B cell (primary cell): ENCODE measurements around the gene DGKQ. TPM values are rescaled to one million over a fixed set of nuclear protein-coding genes. Genes with fewer than 3 reads are reported as not detected.

Experiments used
- ATAC-seq: fragments of 200-7000 bp; cut with Tn5 transposase; one replicate; pipeline ENCODE4 v1.10.0; 2021; ENCODE audit warnings: low read depth, mild to moderate bottlenecking, moderate number of reproducible peaks, moderate library complexity
- CTCF ChIA-PET: fragments of 350-600 bp; sonication (Branson Sonifier 250); formaldehyde crosslinking; loops from one replicate; lab custom pipeline; 2021; ENCODE audit warnings: antibody characterized with exemption, inconsistent platforms; lab: Charles Lee
- POLR2A ChIA-PET: fragments of 350-600 bp; sonication (Branson Sonifier 250); formaldehyde crosslinking; loops from one replicate; lab custom pipeline; 2021; ENCODE audit warnings: antibody characterized with exemption; lab: Charles Lee
- DNase-seq: peaks from one replicate; pipeline ENCODE4 v3.0.0; 2013
- H2AFZ ChIP-seq: 2 replicates; pipeline ENCODE4 v1.6.1; 2012; ENCODE audit warnings: mild to moderate bottlenecking, low read depth, low read length; ENCODE audit not compliant: insufficient read depth, poor library complexity, severe bottlenecking
- H3K27ac ChIP-seq, 2 donors: 1 replicate in 1 of 2; 2 replicates in 1 of 2; pipeline ENCODE4 v1.5.1; 2012 to 2013; ENCODE audit warnings: low read length in 2 of 2, mild to moderate bottlenecking in 2 of 2, moderate library complexity in 1 of 2
- H3K27me3 ChIP-seq, 4 experiments: fragments of 200-600 bp in 1 of 4; sonication (generic) in 1 of 4; replicated peaks in 1 of 4; 1 replicate in 2 of 4; 2 replicates in 2 of 4; pipeline versions ENCODE4 v1.6.1 to v1.7.0; 2013 to 2016; ENCODE audit warnings: low read length in 3 of 4, mild to moderate bottlenecking in 2 of 4, mixed read lengths in 1 of 4, moderate library complexity in 1 of 4; ENCODE audit not compliant: insufficient read depth in 4 of 4, control insufficient read depth in 3 of 4; ENCODE audit errors: control extremely low read depth in 1 of 4
- H3K36me3 ChIP-seq, 2 experiments: replicated peaks in 1 of 2; 1 replicate in 1 of 2; 2 replicates in 1 of 2; pipeline versions ENCODE4 v1.6.1 to v1.7.1; 2013; ENCODE audit warnings: low read length in 1 of 2; ENCODE audit not compliant: insufficient read depth in 2 of 2, control insufficient read depth in 1 of 2; ENCODE audit errors: control extremely low read depth in 1 of 2, extremely low read depth in 1 of 2
- H3K4me1 ChIP-seq, 2 donors: fragments of 200-600 bp in 1 of 2; sonication (generic) in 1 of 2; 1 replicate in 1 of 2; 2 replicates in 1 of 2; pipeline versions ENCODE4 v1.5.1 to v1.6.1; 2013 to 2017; ENCODE audit warnings: low read length in 2 of 2; ENCODE audit not compliant: control insufficient read depth in 2 of 2, insufficient read depth in 2 of 2
- H3K4me2 ChIP-seq: replicated peaks from 2 replicates; pipeline ENCODE3; 2012; ENCODE audit warnings: mild to moderate bottlenecking, low read depth, low read length; ENCODE audit not compliant: poor library complexity, severe bottlenecking
- H3K4me3 ChIP-seq, 5 experiments: fragments of 200-600 bp in 1 of 5; sonication (generic) in 1 of 5; 1 replicate in 3 of 5; 2 replicates in 2 of 5; pipeline versions ENCODE4 v1.5.1 to v1.7.0; 2011 to 2016; ENCODE audit warnings: low read length in 4 of 5, mild to moderate bottlenecking in 4 of 5, low read depth in 2 of 5, control low read depth in 1 of 5, moderate library complexity in 1 of 5; ENCODE audit not compliant: insufficient read depth in 1 of 5; ENCODE audit errors: control extremely low read depth in 1 of 5, extremely low read depth in 1 of 5
- H3K79me2 ChIP-seq: fragments of 200-600 bp; sonication (generic); one replicate; pipeline ENCODE4 v1.6.0; 2016; ENCODE audit warnings: low read length; ENCODE audit not compliant: control insufficient read depth, insufficient read depth
- H3K9ac ChIP-seq: fragments of 200-600 bp; sonication (generic); 2 replicates; pipeline ENCODE4 v1.6.1; 2017; ENCODE audit warnings: mild to moderate bottlenecking, low read length, moderate library complexity
- H3K9me3 ChIP-seq, 3 donors: one replicate each; pipeline versions ENCODE4 v1.6.1 to v1.7.1; 2013; ENCODE audit warnings: low read length in 2 of 3; ENCODE audit not compliant: control insufficient read depth in 2 of 3, insufficient read depth in 1 of 3; ENCODE audit errors: control extremely low read depth in 1 of 3
- H4K20me1 ChIP-seq: 2 replicates; pipeline ENCODE4 v1.6.0; 2012; ENCODE audit warnings: mild to moderate bottlenecking, low read length; ENCODE audit not compliant: insufficient read depth, control insufficient read depth, poor library complexity, severe bottlenecking
- H3K27ac Mint-ChIP-seq: one replicate; pipeline ENCODE4 v1.8.0; 2021; ENCODE audit warnings: mixed read lengths
- H3K27me3 Mint-ChIP-seq: one replicate; pipeline ENCODE4 v1.8.0; 2021; ENCODE audit warnings: mixed read lengths
- H3K4me1 Mint-ChIP-seq: one replicate; pipeline ENCODE4 v1.8.0; 2021; ENCODE audit warnings: mixed read lengths
- H3K4me3 Mint-ChIP-seq: one replicate; pipeline ENCODE4 v1.8.0; 2021; ENCODE audit warnings: mixed read lengths
- H3K9me3 Mint-ChIP-seq: one replicate; pipeline ENCODE4 v1.8.0; 2022; ENCODE audit warnings: mixed read lengths; ENCODE audit not compliant: insufficient read depth
- EZH2 ChIP-seq: IDR thresholded peaks from 2 replicates; pipeline ENCODE4 v1.6.1; 2012; ENCODE audit warnings: borderline replicate concordance, low read depth, mild to moderate bottlenecking, moderate library complexity, low read length; ENCODE audit not compliant: insufficient read depth, poor library complexity, severe bottlenecking
- WGBS: methylation state at CpG from one replicate; pipeline ENCODE4 v1.1.5; 2013; ENCODE audit warnings: missing lambda C conversion rate; ENCODE audit not compliant: insufficient coverage; 5-methylcytosine and 5-hydroxymethylcytosine counted together
- intact Hi-C: fragments of 100-400 bp; cut with micrococcal nuclease; formaldehyde crosslinking; loops from one replicate; pipeline ENCODE4 v1.10.0; 2022
- polyA plus RNA-seq: library from polyadenylated mRNA; depleted of rRNA; stranded (reverse); fragments of >200 nt; gene quantifications from 2 replicates; pipeline ENCODE4 v1.2.3, GENCODE V29; 2012
- total RNA-seq, 2 donors: library from RNA; stranded (reverse); fragments of 120-200 nt in 1 of 2; gene quantifications; 1 replicate in 1 of 2; 2 replicates in 1 of 2; pipeline versions ENCODE4 v1.2.3 to v1.2.4, GENCODE V29; 2013 to 2022
- TF ChIP-seq, protein P1 (sequence below): fragments of 200-600 bp; IDR thresholded peaks from one replicate; pipeline ENCODE4 v1.8.0; 2022; ENCODE audit warnings: antibody characterized with exemption, mild to moderate bottlenecking

DGKQ gene
- total and polyA plus RNA-seq, 2 donors (not counting 1 experiment from before 2014, with no cell fraction given) = 22.6 to 30.4 TPM

DNA sequence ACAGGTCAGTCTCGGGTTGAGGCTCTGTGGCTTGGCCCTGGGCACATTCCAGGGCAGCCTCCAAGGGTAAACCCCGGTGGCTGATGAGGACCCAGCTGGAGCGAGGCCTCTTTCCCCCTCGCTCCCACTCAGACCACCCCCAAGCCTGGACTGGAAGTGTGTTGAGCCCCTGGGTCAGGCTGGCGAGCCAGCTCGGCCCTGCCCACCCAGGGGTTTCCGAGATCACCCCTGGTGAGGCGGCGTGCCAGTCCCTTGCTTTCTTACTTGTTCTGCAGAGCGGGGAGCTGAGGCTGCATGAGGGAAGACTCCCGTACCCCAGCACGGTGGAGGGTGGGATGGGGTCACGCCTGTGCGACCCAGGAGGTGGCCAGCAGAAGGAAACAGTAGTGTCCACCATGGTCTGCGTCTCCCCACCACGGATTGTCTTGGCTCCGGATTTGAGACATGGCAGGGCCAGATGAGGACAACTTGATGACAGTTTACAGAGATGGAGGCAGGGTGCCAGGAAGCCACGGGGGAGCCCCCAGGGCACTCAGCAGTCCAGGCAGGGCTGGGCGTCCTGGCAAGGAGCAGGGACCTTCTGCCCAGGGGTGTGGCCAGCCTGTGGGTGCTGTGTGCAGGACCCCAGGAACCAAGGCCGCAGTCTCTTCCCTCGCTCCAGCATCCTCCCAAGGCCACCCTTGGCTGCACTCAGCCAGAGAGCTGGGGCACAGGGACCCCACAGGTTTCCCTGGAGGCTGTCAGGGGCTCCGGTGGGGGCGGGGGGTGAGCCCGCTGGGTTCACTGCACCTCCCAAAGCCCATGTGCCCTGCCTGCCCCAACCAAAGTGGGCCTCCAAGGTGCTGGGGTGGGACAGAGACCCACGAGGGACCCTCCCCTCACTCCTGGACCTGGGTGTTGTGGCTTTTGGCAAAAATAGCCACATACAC lies 31.5 kb upstream of the DGKQ start:
- peaks cover 0 to 36% (median 0%) of the 10 kb centered on the region in 3 donors for H3K9me3 ChIP-seq
- DNase-seq (no peak), ATAC-seq (no peak)
- H3K27ac ChIP-seq = no peak overlapping the region
- 88% methylated on average over 25 of the region's 25 CpGs for WGBS
- intact Hi-C loops = loop anchor here (5.0 kb wide), 2 partner anchors 68 to 577 kb away; no protein-coding TSS in a partner anchor
- H3K9me3 Mint-ChIP-seq = peaks cover 3% of the 10 kb centered on the region
- no peak overlapping the region for H3K4me3 ChIP-seq
- peak overlapping the region; percentile 10 for H3K27ac Mint-ChIP-seq
- H3K4me1 ChIP-seq = peaks cover 26 to 37% of the 10 kb centered on the region in 2 donors
- H3K4me3 Mint-ChIP-seq = no peak overlapping the region
- H3K4me1 Mint-ChIP-seq = peaks cover 22% of the 10 kb centered on the region
- H3K4me2 ChIP-seq = no peak overlapping the region
- H3K9ac ChIP-seq = no peak overlapping the region
- ChIA-PET CTCF (interaction anchor here (1.0 kb wide), 1 partner anchor 262 kb away, joined by 3 read pairs; no protein-coding TSS in a partner anchor), POLR2A (no interaction called here)
- no peaks in the 10 kb centered on the region for H3K79me2 ChIP-seq
- no peaks in the 10 kb centered on the region for H3K36me3 ChIP-seq
- H4K20me1 ChIP-seq = no peaks in the 10 kb centered on the region
- H3K27me3 ChIP-seq = peaks cover 0 to 68% (median 32%) of the 10 kb centered on the region in 4 experiments
- TF ChIP-seq, protein P1, sequence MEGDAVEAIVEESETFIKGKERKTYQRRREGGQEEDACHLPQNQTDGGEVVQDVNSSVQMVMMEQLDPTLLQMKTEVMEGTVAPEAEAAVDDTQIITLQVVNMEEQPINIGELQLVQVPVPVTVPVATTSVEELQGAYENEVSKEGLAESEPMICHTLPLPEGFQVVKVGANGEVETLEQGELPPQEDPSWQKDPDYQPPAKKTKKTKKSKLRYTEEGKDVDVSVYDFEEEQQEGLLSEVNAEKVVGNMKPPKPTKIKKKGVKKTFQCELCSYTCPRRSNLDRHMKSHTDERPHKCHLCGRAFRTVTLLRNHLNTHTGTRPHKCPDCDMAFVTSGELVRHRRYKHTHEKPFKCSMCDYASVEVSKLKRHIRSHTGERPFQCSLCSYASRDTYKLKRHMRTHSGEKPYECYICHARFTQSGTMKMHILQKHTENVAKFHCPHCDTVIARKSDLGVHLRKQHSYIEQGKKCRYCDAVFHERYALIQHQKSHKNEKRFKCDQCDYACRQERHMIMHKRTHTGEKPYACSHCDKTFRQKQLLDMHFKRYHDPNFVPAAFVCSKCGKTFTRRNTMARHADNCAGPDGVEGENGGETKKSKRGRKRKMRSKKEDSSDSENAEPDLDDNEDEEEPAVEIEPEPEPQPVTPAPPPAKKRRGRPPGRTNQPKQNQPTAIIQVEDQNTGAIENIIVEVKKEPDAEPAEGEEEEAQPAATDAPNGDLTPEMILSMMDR = no peak
- H3K27me3 Mint-ChIP-seq = peaks cover 42% of the 10 kb centered on the region
- H2AFZ ChIP-seq = no peak overlapping the region

DNA sequence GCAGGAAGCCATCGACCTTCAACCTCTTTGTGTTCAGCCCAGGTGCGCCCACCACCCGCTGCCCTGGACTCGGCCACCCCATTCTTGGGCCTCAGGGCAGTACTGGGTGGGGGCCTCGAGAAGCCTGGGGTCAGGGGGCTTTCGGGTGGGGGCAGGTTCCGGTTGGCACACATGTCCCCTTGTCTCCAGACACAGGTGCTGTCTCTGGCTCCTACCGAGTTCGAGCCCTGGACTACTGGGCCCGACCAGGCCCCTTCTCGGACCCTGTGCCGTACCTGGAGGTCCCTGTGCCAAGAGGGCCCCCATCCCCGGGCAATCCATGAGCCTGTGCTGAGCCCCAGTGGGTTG lies 30.7 kb upstream of the DGKQ start:
- H3K27me3 Mint-ChIP-seq = peaks cover 44% of the 10 kb centered on the region
- 95% methylated on average over 13 of the region's 13 CpGs for WGBS
- ChIA-PET POLR2A (no interaction called here), CTCF (no interaction called here)
- H3K4me3 ChIP-seq = no peak overlapping the region
- H3K27ac ChIP-seq = no peak overlapping the region
- no peak overlapping the region for H3K4me2 ChIP-seq
- peaks cover 25% of the 10 kb centered on the region for H3K4me1 Mint-ChIP-seq
- peaks cover 0 to 41% (median 0%) of the 10 kb centered on the region in 3 donors for H3K9me3 ChIP-seq
- intact Hi-C loops = no loop called here
- ATAC-seq = no peak
- H3K27ac Mint-ChIP-seq = no peak overlapping the region
- TF ChIP-seq, protein P1 = no peak
- TF ChIP-seq EZH2 = no peak
- H3K9me3 Mint-ChIP-seq = peaks cover 3% of the 10 kb centered on the region
- peaks cover 28 to 35% of the 10 kb centered on the region in 2 donors for H3K4me1 ChIP-seq
- no peaks in the 10 kb centered on the region for H4K20me1 ChIP-seq
- H3K9ac ChIP-seq = no peak overlapping the region
- no peak for DNase-seq
- no peak overlapping the region for H3K4me3 Mint-ChIP-seq
- peaks cover 0 to 73% (median 32%) of the 10 kb centered on the region in 4 experiments for H3K27me3 ChIP-seq
- H3K79me2 ChIP-seq = no peaks in the 10 kb centered on the region
- no peak overlapping the region for H2AFZ ChIP-seq
- H3K36me3 ChIP-seq = no peaks in the 10 kb centered on the region
